Parathyroid adenoma (tissue), 2 donors: ENCODE measurements around the gene ROCK2.

Experiments
- H2AFZ ChIP-seq: fragments of 300-600 bp; sonication (generic); one replicate; pipeline ENCODE4 v1.7.0; 2017; ENCODE audit warnings: antibody characterized with exemption, mild to moderate bottlenecking
- H3K27ac ChIP-seq: fragments of 300-600 bp; sonication (generic); one replicate; pipeline ENCODE4 v1.7.0; 2017
- H3K27me3 ChIP-seq: fragments of 300-600 bp; sonication (generic); one replicate; pipeline ENCODE4 v1.7.0; 2017; ENCODE audit warnings: low read length; ENCODE audit not compliant: control insufficient read depth, insufficient read depth
- H3K36me3 ChIP-seq: fragments of 300-600 bp; sonication (generic); one replicate; pipeline ENCODE4 v1.7.0; 2017; ENCODE audit warnings: low read length; ENCODE audit not compliant: control insufficient read depth, insufficient read depth
- H3K4me1 ChIP-seq: fragments of 300-600 bp; sonication (generic); one replicate; pipeline ENCODE4 v1.7.0; 2017; ENCODE audit warnings: control low read depth
- H3K4me2 ChIP-seq: fragments of 300-600 bp; sonication (generic); one replicate; pipeline ENCODE4 v1.7.0; 2017; ENCODE audit warnings: low read length
- H3K4me3 ChIP-seq: fragments of 300-600 bp; sonication (generic); one replicate; pipeline ENCODE4 v1.7.0; 2017; ENCODE audit warnings: low read depth, low read length
- H3K79me2 ChIP-seq: fragments of 300-600 bp; sonication (generic); one replicate; pipeline ENCODE4 v1.7.0; 2017; ENCODE audit warnings: control low read depth
- H3K9ac ChIP-seq: fragments of 300-600 bp; sonication (generic); one replicate; pipeline ENCODE4 v1.7.0; 2017; ENCODE audit warnings: mild to moderate bottlenecking
- H3K9me3 ChIP-seq: fragments of 300-600 bp; sonication (generic); one replicate; pipeline ENCODE4 v1.7.0; 2017; ENCODE audit warnings: low read length; ENCODE audit not compliant: control insufficient read depth
- CTCF ChIP-seq: fragments of 300-600 bp; sonication (generic); IDR thresholded peaks from one replicate; pipeline ENCODE4 v1.7.0; 2017; ENCODE audit warnings: antibody characterized with exemption, mild to moderate bottlenecking
- donor health status: primary hyperparathyroidism.

The ROCK2 gene

GRCh38 chr2:11342551-11343367 is 1.7 kb downstream of the ROCK2 start:
- Histone ChIP-seq H3K4me2 (peak overlapping the region; percentile 79), H3K27me3 (no peaks in the 10 kb centered on the region), H3K36me3 (no peaks in the 10 kb centered on the region), H2AFZ (peak overlapping the region; percentile 73), H3K4me3 (peak overlapping the region; percentile 78), H3K27ac (peak overlapping the region; percentile 71), H3K4me1 (peaks cover 5% of the 10 kb centered on the region), H3K9me3 (no peaks in the 10 kb centered on the region), H3K79me2 (peaks cover 22% of the 10 kb centered on the region), H3K9ac (no peak overlapping the region)
- no peak for TF ChIP-seq CTCF

- Histone ChIP-seq H3K4me3 (no peak overlapping the region), H3K9ac (no peak overlapping the region), H3K4me2 (no peak overlapping the region), H3K79me2 (peaks cover 40% of the 10 kb centered on the region), H3K27ac (no peak overlapping the region), H3K9me3 (no peaks in the 10 kb centered on the region), H3K4me1 (peaks cover 5% of the 10 kb centered on the region), H3K27me3 (no peaks in the 10 kb centered on the region), H3K36me3 (no peaks in the 10 kb centered on the region), H2AFZ (no peak overlapping the region)
- no peak for TF ChIP-seq CTCF
These were observed 3.7 kb downstream of the ROCK2 start for GRCh38 chr2:11340717-11341116.

GRCh38 chr2:11339508-11340083 is 4.8 kb downstream of the ROCK2 start:
- Histone ChIP-seq H3K9me3 (no peaks in the 10 kb centered on the region), H3K4me1 (peaks cover 5% of the 10 kb centered on the region), H2AFZ (no peak overlapping the region), H3K9ac (no peak overlapping the region), H3K4me3 (no peak overlapping the region), H3K36me3 (no peaks in the 10 kb centered on the region), H3K4me2 (no peak overlapping the region), H3K27ac (no peak overlapping the region), H3K79me2 (peaks cover 40% of the 10 kb centered on the region), H3K27me3 (no peaks in the 10 kb centered on the region)
- no peak for TF ChIP-seq CTCF

GRCh38 chr2:11338580-11338979 is 5.9 kb downstream of the ROCK2 start:
- Histone ChIP-seq H3K9me3 (no peaks in the 10 kb centered on the region), H3K9ac (no peak overlapping the region), H3K36me3 (no peaks in the 10 kb centered on the region), H3K27me3 (no peaks in the 10 kb centered on the region), H3K27ac (no peak overlapping the region), H3K4me3 (no peak overlapping the region), H3K79me2 (peaks cover 46% of the 10 kb centered on the region), H3K4me2 (no peak overlapping the region), H2AFZ (no peak overlapping the region), H3K4me1 (peaks cover 5% of the 10 kb centered on the region)
- no peak for TF ChIP-seq CTCF
